ENCODE results near the gene VEZF1. TPM values are rescaled to one million over a fixed set of nuclear protein-coding genes. Genes with fewer than 3 reads are reported as not detected.

Gene VEZF1
- total and polyA plus RNA-seq, 2 of the 8 experiments (the other 6 are each of a cell fraction or from before 2014, with no cell fraction given): 28.9 to 61.9 TPM

DNA sequence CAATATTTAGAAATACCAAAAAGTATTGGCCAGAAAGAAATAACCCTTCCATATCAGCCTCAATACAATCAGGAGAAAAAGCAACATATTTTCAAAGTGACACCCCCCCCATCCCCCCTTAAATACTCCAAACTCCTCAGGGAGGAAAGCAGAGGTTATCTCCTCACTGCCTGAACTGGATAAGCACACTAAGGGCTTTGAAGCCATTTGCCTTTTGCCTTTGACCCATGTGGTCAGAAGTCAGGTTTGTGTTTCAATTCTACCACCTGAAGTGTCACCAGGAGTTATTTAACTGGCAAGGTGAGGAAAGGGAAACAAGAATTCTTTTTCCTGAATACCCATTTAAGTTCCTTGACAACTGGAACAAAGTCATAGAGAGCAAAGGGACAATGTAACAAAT, 3.5 kb upstream of the VEZF1 start:
- H2AFZ ChIP-seq (ENCODE audit: low read length): no peak overlapping the region

More for the DNA sequence above, 3.5 kb upstream of the VEZF1 start:
- ChIA-PET CTCF (ENCODE audit: partially characterized antibody) (interaction anchor here (1.0 to 15.0 kb wide), 5 partner anchors 8 to 135 kb away, joined by 3 to 384 read pairs (median 43); partner anchors contain the start of gene MRPS23), POLR2A (ENCODE audit: partially characterized antibody) (interaction anchor here (0.9 to 28.0 kb wide), 11 partner anchors 11 to 129 kb away, joined by 3 to 672 read pairs (median 6); partner anchors contain the start of genes MRPS23 and SRSF1)
- Histone ChIP-seq H3K9ac (replicated peaks in 1 of 4; ENCODE audit: extremely low read depth in 1 of 4, low read depth in 3 of 4, low read length in 3 of 4) (no peak overlapping the region), H3K56ac (replicated peaks; ENCODE audit: insufficient read length, low read depth, low read length) (no peak overlapping the region), H2AK5ac (ENCODE audit: low read depth, low read length) (no peak overlapping the region), H3K4me1 (replicated peaks in 1 of 4; ENCODE audit: control insufficient read depth in 3 of 4, insufficient read depth in 4 of 4, low read length in 3 of 4) (peaks cover 0 to 9% (median 0%) of the 10 kb centered on the region in 4 experiments; a peak in 4 of 7 replicates), H3K27ac (ENCODE audit: low read depth, low read length) (no peak overlapping the region), H2BK120ac (replicated peaks; ENCODE audit: low read depth, low read length) (no peak overlapping the region), H3K79me2 (ENCODE audit: control insufficient read depth in 1 of 2, insufficient read depth in 2 of 2, low read length in 2 of 2) (peaks cover 0 to 5% of the 10 kb centered on the region in 2 experiments; a peak in 3 of 4 replicates), H3K23ac (ENCODE audit: insufficient read length) (no peak overlapping the region), H3K18ac (ENCODE audit: extremely low read depth, low read length) (no peak overlapping the region), H2BK20ac (ENCODE audit: low read length) (no peak overlapping the region), H3K4ac (replicated peaks; ENCODE audit: insufficient read length, low read depth, low read length) (no peak overlapping the region), H2BK12ac (ENCODE audit: low read depth, low read length) (no peak overlapping the region), H4K5ac (ENCODE audit: insufficient read length, low read depth, low read length) (no peak overlapping the region), H4K8ac (ENCODE audit: extremely low read depth, insufficient read depth, low read length) (no peak overlapping the region), H2BK15ac (ENCODE audit: low read length) (no peak overlapping the region), H3K23me2 (ENCODE audit: low read depth, low read length) (peaks cover 9% of the 10 kb centered on the region), H3K4me2 (ENCODE audit: insufficient read depth in 1 of 2, low read depth in 2 of 2, low read length in 2 of 2) (no peak overlapping the region), H3K27me3 (replicated peaks in 1 of 4; ENCODE audit: control insufficient read depth in 3 of 4, extremely low read depth in 1 of 4, insufficient read depth in 3 of 4, low read length in 3 of 4) (no peaks in the 10 kb centered on the region), H3K79me1 (ENCODE audit: low read depth, low read length) (no peaks in the 10 kb centered on the region), H3K4me3 (ENCODE audit: extremely low read depth in 1 of 4, insufficient read depth in 2 of 4, low read depth in 3 of 4, low read length in 4 of 4) (no peak overlapping the region), H4K20me1 (replicated peaks in 1 of 2; ENCODE audit: control insufficient read depth in 1 of 2, insufficient read depth in 2 of 2, low read length in 2 of 2) (no peaks in the 10 kb centered on the region), H2BK5ac (ENCODE audit: low read depth, low read length) (no peak overlapping the region), H3K36me3 (ENCODE audit: control insufficient read depth in 2 of 4, insufficient read depth in 4 of 4, low read length in 3 of 4) (no peaks in the 10 kb centered on the region; a peak in 1 of 8 replicates), H4K91ac (replicated peaks; ENCODE audit: insufficient read length, low read length) (no peak overlapping the region), H3K14ac (ENCODE audit: insufficient read length) (no peak overlapping the region), H3K9me3 (ENCODE audit: insufficient read depth in 2 of 2, low read depth in 1 of 2, low read length in 1 of 2) (no peaks in the 10 kb centered on the region)
- TF ChIP-seq TBP (IDR thresholded peaks at IDR 0.05; ENCODE audit: low read depth, low read length): no peak
- TF ChIP-seq RXRA (IDR thresholded peaks at IDR 0.05; ENCODE audit: insufficient read depth, low read depth, low read length): no peak
- 0 out of 3 replicates have a peak, but pooled peaks of 1 of the 2 experiments have one; percentile 33 for TF ChIP-seq POLR2A (IDR thresholded peaks at IDR 0.05; ENCODE audit: control extremely low read depth in 1 of 2, low read depth in 2 of 2, low read length in 2 of 2)
- DNase-seq (ENCODE audit: low read depth in 1 of 2, low spot score in 2 of 2) (no peak), FAIRE-seq (no peak)

Data from H1 (cell line).